ENCODE results near the gene UNC13A. TPM values are rescaled to one million over a fixed set of nuclear protein-coding genes. Genes with fewer than 3 reads are reported as not detected.
"Not testable (repeated sequence)": the region's sequence is repeated elsewhere in the genome, so short reads cannot be mapped to it uniquely, and the experiment has no call there.

UNC13A gene
- polyA plus RNA-seq, 3 donors, result 0.16 to 0.26 (median 0.21) TPM

GRCh38 chr19:17570291-17570690, 117.9 kb downstream of the UNC13A start:
- not testable (repeated sequence) for DNase-seq

- DNase-seq, result no peak
These were observed 120.2 kb downstream of the UNC13A start for GRCh38 chr19:17567940-17568339.

GRCh38 chr19:17565611-17566010, 122.5 kb downstream of the UNC13A start:
- DNase-seq, result no peak

GRCh38 chr19:17564781-17565180, 123.4 kb downstream of the UNC13A start:
- DNase-seq, result no peak

- DNase-seq, result no peak
These were observed 125.6 kb downstream of the UNC13A start for GRCh38 chr19:17562561-17562960.

GRCh38 chr19:17562097-17562496, 126.1 kb downstream of the UNC13A start:
- no peak for DNase-seq

GRCh38 chr19:17560205-17560595, 128.0 kb downstream of the UNC13A start:
- no peak for DNase-seq

- DNase-seq, result no peak
These were observed 130.7 kb downstream of the UNC13A start for GRCh38 chr19:17557466-17557865.

GRCh38 chr19:17556995-17557394, 131.2 kb downstream of the UNC13A start:
- no peak for DNase-seq

- no peak for DNase-seq
These were observed 132.0 kb downstream of the UNC13A start for GRCh38 chr19:17555929-17556813.

GRCh38 chr19:17555480-17555928, 132.7 kb downstream of the UNC13A start, which contains the start of gene COLGALT1:
Gene COLGALT1, plus strand, starts transcription at chr19:17555649. Its CDS starts 65 bp downstream, at chr19:17555714.
- peak; percentile 97 for DNase-seq

- DNase-seq, result no peak
These were observed 133.1 kb downstream of the UNC13A start for GRCh38 chr19:17554968-17555479.

- peak; percentile 34 for DNase-seq
These were observed 134.9 kb downstream of the UNC13A start for GRCh38 chr19:17553256-17553655.

- not testable (repeated sequence) for DNase-seq
These were observed 135.4 kb downstream of the UNC13A start for GRCh38 chr19:17552735-17553134.

Other genes with a start within 250 kb of the UNC13A start
- 1 to 10 TPM; 2.5 to 3.2 (median 3.1) TPM for gene TMEM221, start 239.7 kb downstream of the UNC13A start, polyA plus RNA-seq (ENCODE audit: insufficient read length in 3 of 3)
- gene NXNL1, start 227.4 kb downstream of the UNC13A start, polyA plus RNA-seq (ENCODE audit: insufficient read length in 3 of 3), result under 1 TPM in 1 of 3 donors, not detected in 2; 0.25 TPM
- 10 to 100 TPM; 14.0 to 22.6 (median 19.6) TPM for gene SLC27A1, start 217.8 kb downstream of the UNC13A start, polyA plus RNA-seq (ENCODE audit: insufficient read length in 3 of 3)
- gene PGLS, start 176.7 kb downstream of the UNC13A start, polyA plus RNA-seq (ENCODE audit: insufficient read length in 3 of 3), result 10 to 100 TPM; 74.5 to 92.6 (median 86.3) TPM
- gene COLGALT1, start 132.7 kb downstream of the UNC13A start, polyA plus RNA-seq (ENCODE audit: insufficient read length in 3 of 3), result 10 to 100 TPM; 52.1 to 63.5 (median 53.2) TPM
- 10 to 100 TPM; 34.7 to 50.9 (median 43.6) TPM for gene MAP1S, start 31.1 kb upstream of the UNC13A start, polyA plus RNA-seq (ENCODE audit: insufficient read length in 3 of 3)
- gene FCHO1, start 63.1 kb upstream of the UNC13A start, polyA plus RNA-seq (ENCODE audit: insufficient read length in 3 of 3), result 1 to 10 TPM; 2.5 to 2.7 (median 2.5) TPM
- gene B3GNT3, start 106.8 kb upstream of the UNC13A start, polyA plus RNA-seq (ENCODE audit: insufficient read length in 3 of 3), result 10 to 100 TPM in 1 of 3 donors, 1 to 10 TPM in 2; 8.7 to 13.3 (median 8.8) TPM
- under 1 TPM in 2 of 3 donors, not detected in 1; 0.26 to 0.47 TPM for gene INSL3, start 133.2 kb upstream of the UNC13A start, polyA plus RNA-seq (ENCODE audit: insufficient read length in 3 of 3)
- gene JAK3, start 159.6 kb upstream of the UNC13A start, polyA plus RNA-seq (ENCODE audit: insufficient read length in 3 of 3), result 1 to 10 TPM; 3.2 to 5.0 (median 3.8) TPM
- gene RPL18A, start 171.6 kb upstream of the UNC13A start, polyA plus RNA-seq (ENCODE audit: insufficient read length in 3 of 3), result 1,000 to 10,000 TPM; 1,096 to 1,423 (median 1,285) TPM
- gene SLC5A5, start 183.6 kb upstream of the UNC13A start, polyA plus RNA-seq (ENCODE audit: insufficient read length in 3 of 3), result under 1 TPM in 2 of 3 donors, not detected in 1; 0.06 to 0.09 TPM
- 10 to 100 TPM; 69.1 to 95.5 (median 76.6) TPM for gene CCDC124, start 244.7 kb upstream of the UNC13A start, polyA plus RNA-seq (ENCODE audit: insufficient read length in 3 of 3)

All from renal pelvis (tissue), 4 donors.